GM23338 (cell line): ENCODE measurements around the gene KLK1. TPM values are rescaled to one million over a fixed set of nuclear protein-coding genes. Genes with fewer than 3 reads are reported as not detected.

Experiments
- ATAC-seq: fragments of 200-7000 bp; cut with Tn5 transposase; 3 replicates; pipeline ENCODE4 v1.9.1; 2020
- DNase-seq: peaks from one replicate; pipeline ENCODE4 v3.0.0-alpha.2; 2015; ENCODE audit warnings: low spot score
- H2AFZ ChIP-seq: fragments of 200-600 bp; sonication (generic); 2 replicates; pipeline ENCODE4 v1.8.0; 2016; ENCODE audit warnings: antibody characterized with exemption, mild to moderate bottlenecking, moderate library complexity
- H3F3A ChIP-seq: fragments of 200-600 bp; sonication (generic); replicated peaks from 2 replicates; pipeline ENCODE4 v1.8.0; 2017; ENCODE audit warnings: antibody characterized with exemption, mixed run types, low read depth
- H3K27ac ChIP-seq: fragments of 200-600 bp; sonication (generic); 2 replicates; pipeline ENCODE4 v1.6.1; 2016; ENCODE audit warnings: low read depth
- H3K27me3 ChIP-seq: fragments of 200-600 bp; sonication (generic); 2 replicates; pipeline ENCODE4 v1.8.0; 2016; ENCODE audit warnings: mild to moderate bottlenecking, mixed run types, moderate library complexity; ENCODE audit not compliant: insufficient read depth
- H3K36me3 ChIP-seq: fragments of 200-600 bp; sonication (generic); 2 replicates; pipeline ENCODE4 v1.8.0; 2016; ENCODE audit warnings: mild to moderate bottlenecking; ENCODE audit not compliant: insufficient read depth
- H3K4me1 ChIP-seq: fragments of 200-600 bp; sonication (generic); 2 replicates; pipeline ENCODE4 v1.8.0; 2016; ENCODE audit warnings: mild to moderate bottlenecking, moderate library complexity; ENCODE audit not compliant: insufficient read depth
- H3K4me2 ChIP-seq: fragments of 200-600 bp; sonication (generic); 2 replicates; pipeline ENCODE4 v1.7.1; 2017; ENCODE audit warnings: mixed run types
- H3K4me3 ChIP-seq: fragments of 200-600 bp; sonication (generic); 2 replicates; pipeline ENCODE4 v1.6.1; 2016; ENCODE audit warnings: mixed run types
- H3K79me2 ChIP-seq: fragments of 200-600 bp; sonication (generic); replicated peaks from 2 replicates; pipeline ENCODE4 v1.8.0; 2017; ENCODE audit warnings: mild to moderate bottlenecking; ENCODE audit not compliant: insufficient read depth
- H3K9me2 ChIP-seq: fragments of 200-600 bp; sonication (generic); 2 replicates; pipeline ENCODE4 v1.8.0; 2017; ENCODE audit not compliant: insufficient read depth
- H4K20me1 ChIP-seq: fragments of 200-600 bp; sonication (generic); replicated peaks from 2 replicates; pipeline ENCODE4 v1.8.0; 2017; ENCODE audit warnings: mild to moderate bottlenecking; ENCODE audit not compliant: insufficient read depth
- H3K27ac Mint-ChIP-seq: 2 replicates; pipeline ENCODE4 v1.8.0; 2020; ENCODE audit warnings: inconsistent platforms, mild to moderate bottlenecking, moderate library complexity, mixed read lengths
- H3K27me3 Mint-ChIP-seq: 3 replicates; pipeline ENCODE4 v1.8.0; 2022; ENCODE audit warnings: low read depth, mild to moderate bottlenecking, moderate library complexity, mixed read lengths, inconsistent platforms; ENCODE audit not compliant: insufficient read depth, poor library complexity
- H3K36me3 Mint-ChIP-seq: 3 replicates; pipeline ENCODE4 v1.8.0; 2021; ENCODE audit warnings: low read depth, mild to moderate bottlenecking, inconsistent platforms, moderate library complexity, mixed read lengths
- H3K4me1 Mint-ChIP-seq: 3 replicates; pipeline ENCODE4 v1.8.0; 2020; ENCODE audit warnings: mild to moderate bottlenecking, inconsistent platforms, mixed read lengths
- H3K4me3 Mint-ChIP-seq: 3 replicates; pipeline ENCODE4 v1.8.0; 2021; ENCODE audit warnings: moderate library complexity, mild to moderate bottlenecking, inconsistent platforms, mixed read lengths
- H3K9me3 Mint-ChIP-seq: 3 replicates; pipeline ENCODE4 v1.8.0; 2020; ENCODE audit warnings: moderate library complexity, mild to moderate bottlenecking, inconsistent platforms, mixed read lengths
- CREB1 ChIP-seq: fragments of 250-450 bp; sonication (Bioruptor Pico); IDR thresholded peaks from 2 replicates; pipeline ENCODE4 v1.5.0; 2020; ENCODE audit warnings: low read depth, mild to moderate bottlenecking, moderate library complexity
- EZH2 ChIP-seq: fragments of 200-600 bp; sonication (generic); IDR thresholded peaks from one replicate; pipeline ENCODE4 v1.8.0; 2017; ENCODE audit warnings: antibody characterized with exemption, mild to moderate bottlenecking, low read depth; ENCODE audit not compliant: unreplicated experiment
- EZH2phosphoT487 ChIP-seq: fragments of 200-600 bp; sonication (generic); IDR thresholded peaks from one replicate; pipeline ENCODE4 v1.8.1; 2018; ENCODE audit warnings: antibody characterized with exemption; ENCODE audit not compliant: unreplicated experiment
- JUNB ChIP-seq: IDR thresholded peaks from one replicate; pipeline ENCODE4 v1.6.1; 2016; ENCODE audit warnings: antibody characterized with exemption; ENCODE audit not compliant: unreplicated experiment
- NANOG ChIP-seq: IDR thresholded peaks from 2 replicates; pipeline ENCODE4 v1.6.1; 2016; ENCODE audit warnings: antibody characterized with exemption, borderline replicate concordance
- POLR2AphosphoS5 ChIP-seq: IDR thresholded peaks from 2 replicates; pipeline ENCODE4 v1.6.1; 2016; ENCODE audit warnings: antibody characterized with exemption, low read depth
- REST ChIP-seq: IDR thresholded peaks from one replicate; pipeline ENCODE4 v1.6.1; 2018; ENCODE audit warnings: antibody characterized with exemption; ENCODE audit not compliant: unreplicated experiment
- STAT1 ChIP-seq: IDR thresholded peaks from one replicate; pipeline ENCODE4 v1.6.1; 2016; ENCODE audit warnings: antibody characterized with exemption; ENCODE audit not compliant: unreplicated experiment
- ZNF114 ChIP-seq: fragments of 250-450 bp; sonication (Bioruptor Pico); IDR thresholded peaks from 2 replicates; pipeline ENCODE4 v1.5.0; 2020; ENCODE audit warnings: mild to moderate bottlenecking, moderate library complexity
- polyA plus RNA-seq: library from polyadenylated mRNA; unstranded; fragments of >200 nt; fragmentation: Nextera tagmentation; extraction: Ambion mirVana; gene quantifications from 2 replicates; pipeline ENCODE4 v1.2.1, GENCODE V29; 2016
- total RNA-seq: library from RNA; depleted of rRNA; stranded (reverse); fragments of >200 nt; shearing (Covaris generic); gene quantifications from 2 replicates; pipeline ENCODE4 v1.2.3, GENCODE V29; 2014
- TF ChIP-seq, protein P1 (sequence below): IDR thresholded peaks from 2 replicates; pipeline ENCODE4 v1.6.1; 2016; ENCODE audit warnings: antibody characterized with exemption
- TF ChIP-seq, protein P2 (sequence below), 2 experiments: fragments of 200-600 bp in 1 of 2; sonication (generic) in 1 of 2; conservative IDR thresholded peaks; 2 replicates each; pipeline versions ENCODE4 v1.5.1 to v1.6.1; 2016 to 2017; ENCODE audit warnings: antibody characterized with exemption in 2 of 2, low read depth in 2 of 2, mild to moderate bottlenecking in 2 of 2, moderate library complexity in 1 of 2

The KLK1 gene
- total and polyA plus RNA-seq, 2 experiments from 2014 or later: 0.31 to 3.0 TPM

DNA sequence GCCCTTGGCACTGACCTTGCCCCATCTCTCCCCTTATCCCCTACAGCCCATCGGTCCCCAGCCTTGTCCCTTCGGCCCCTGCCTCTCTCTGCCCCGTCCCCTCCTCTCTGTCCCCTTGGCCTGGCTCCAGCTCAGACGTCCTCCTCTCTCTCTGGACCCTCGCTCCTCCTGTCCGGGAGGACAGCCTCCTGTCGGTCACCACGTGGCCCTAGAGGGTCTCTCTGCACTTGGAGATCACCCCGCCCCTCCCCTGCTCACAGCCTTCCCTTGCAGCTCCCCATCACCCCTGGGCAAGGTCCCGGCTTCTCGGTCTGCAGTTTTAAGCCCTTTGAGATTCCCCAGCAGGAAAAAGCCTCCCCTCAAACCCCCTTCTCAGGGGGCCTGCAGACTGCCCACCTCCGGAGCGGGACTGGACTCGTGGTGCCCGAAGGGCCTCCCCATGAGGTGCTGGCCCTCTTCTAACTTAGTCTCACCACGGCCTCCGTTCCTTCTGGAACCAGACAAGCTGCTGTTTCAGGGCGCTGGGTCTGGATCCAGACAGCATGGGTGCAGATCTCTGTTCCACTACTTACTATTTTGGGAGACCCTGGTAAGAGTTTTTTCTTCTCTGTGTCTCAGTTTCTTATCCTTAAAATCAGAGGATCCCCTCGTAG lies 13.1 kb upstream of the KLK1 start (continued):
- TF ChIP-seq, protein P1, sequence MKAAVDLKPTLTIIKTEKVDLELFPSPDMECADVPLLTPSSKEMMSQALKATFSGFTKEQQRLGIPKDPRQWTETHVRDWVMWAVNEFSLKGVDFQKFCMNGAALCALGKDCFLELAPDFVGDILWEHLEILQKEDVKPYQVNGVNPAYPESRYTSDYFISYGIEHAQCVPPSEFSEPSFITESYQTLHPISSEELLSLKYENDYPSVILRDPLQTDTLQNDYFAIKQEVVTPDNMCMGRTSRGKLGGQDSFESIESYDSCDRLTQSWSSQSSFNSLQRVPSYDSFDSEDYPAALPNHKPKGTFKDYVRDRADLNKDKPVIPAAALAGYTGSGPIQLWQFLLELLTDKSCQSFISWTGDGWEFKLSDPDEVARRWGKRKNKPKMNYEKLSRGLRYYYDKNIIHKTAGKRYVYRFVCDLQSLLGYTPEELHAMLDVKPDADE: no peak
- TF ChIP-seq JUNB (no peak), POLR2AphosphoS5 (no peak), REST (no peak), EZH2phosphoT487 (no peak), ZNF114 (CRISPR knock-in tag) (no peak), EZH2 (no peak), NANOG (no peak), STAT1 (no peak), CREB1 (CRISPR knock-in tag) (no peak)

DNA sequence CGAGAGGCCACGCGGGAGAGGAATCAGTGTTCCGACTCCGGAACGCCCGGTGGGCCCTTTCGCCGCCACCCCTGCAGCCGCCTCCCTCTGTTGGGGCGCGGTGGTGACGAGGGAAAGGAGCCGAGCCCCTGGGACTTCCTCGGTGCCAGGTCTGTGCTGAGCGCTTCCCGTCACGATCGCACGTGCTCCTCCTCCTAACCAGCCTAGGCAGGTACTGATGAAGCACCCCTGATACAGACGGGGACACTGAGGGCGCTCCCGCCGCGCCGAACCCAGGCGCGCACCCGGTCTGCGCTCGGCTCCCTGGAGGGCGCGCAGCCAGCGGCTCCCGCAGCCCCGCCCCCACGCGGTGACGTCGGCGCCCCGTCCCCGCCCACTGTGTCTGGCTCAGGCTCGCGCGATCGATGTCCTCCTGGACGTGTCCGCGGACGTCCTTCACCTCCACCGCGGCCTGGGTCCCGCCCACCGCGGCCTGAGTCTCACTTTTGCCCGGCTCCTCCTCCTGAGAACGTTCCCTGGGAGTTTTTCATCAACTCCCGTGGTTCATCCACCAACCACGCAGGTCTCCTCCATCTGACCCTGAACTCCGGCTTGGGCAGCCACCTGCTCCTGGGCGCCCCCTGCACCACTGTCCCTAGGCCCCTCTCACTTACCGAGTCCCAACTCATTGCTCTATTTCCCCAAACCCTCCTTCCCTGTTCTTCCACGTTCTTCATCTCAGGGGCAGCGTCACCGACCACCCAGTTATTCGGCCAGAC lies 12.4 kb upstream of the KLK1 start:
- ATAC-seq (peak; percentile 89), DNase-seq (peak; percentile 83)
- H3K79me2 ChIP-seq: no peaks in the 10 kb centered on the region
- H3K4me3 ChIP-seq: peak overlapping the region; percentile 80
- 0 out of 2 replicates have a peak, but pooled peaks cover 2% of the 10 kb centered on the region for H3K9me2 ChIP-seq
- no peak overlapping the region for H3K27ac ChIP-seq
- no peaks in the 10 kb centered on the region for H4K20me1 ChIP-seq
- peak overlapping the region; percentile 40 for H3K27ac Mint-ChIP-seq
- peaks cover 33% of the 10 kb centered on the region for H3K27me3 Mint-ChIP-seq
- H3K36me3 Mint-ChIP-seq: no peaks in the 10 kb centered on the region; the same call in 2 of the 3 replicates
- peak overlapping the region; percentile 95 for H2AFZ ChIP-seq
- peak overlapping the region; percentile 85 for H3K4me2 ChIP-seq
- peaks cover 9% of the 10 kb centered on the region for H3K4me1 ChIP-seq
- H3K4me1 Mint-ChIP-seq: peaks cover 7% of the 10 kb centered on the region; the same call in 2 of the 3 replicates
- H3K4me3 Mint-ChIP-seq: peak overlapping the region; percentile 84
- H3K27me3 ChIP-seq: peaks cover 28% of the 10 kb centered on the region
- H3K9me3 Mint-ChIP-seq: peaks cover 6% of the 10 kb centered on the region; the same call in 1 of the 3 replicates
- 0 out of 2 replicates have a peak, but pooled peaks cover 3% of the 10 kb centered on the region for H3F3A ChIP-seq
- H3K36me3 ChIP-seq: no peaks in the 10 kb centered on the region
- TF ChIP-seq POLR2AphosphoS5 (peak; percentile 93), CREB1 (CRISPR knock-in tag) (peak; percentile 81)
- TF ChIP-seq, protein P2, sequence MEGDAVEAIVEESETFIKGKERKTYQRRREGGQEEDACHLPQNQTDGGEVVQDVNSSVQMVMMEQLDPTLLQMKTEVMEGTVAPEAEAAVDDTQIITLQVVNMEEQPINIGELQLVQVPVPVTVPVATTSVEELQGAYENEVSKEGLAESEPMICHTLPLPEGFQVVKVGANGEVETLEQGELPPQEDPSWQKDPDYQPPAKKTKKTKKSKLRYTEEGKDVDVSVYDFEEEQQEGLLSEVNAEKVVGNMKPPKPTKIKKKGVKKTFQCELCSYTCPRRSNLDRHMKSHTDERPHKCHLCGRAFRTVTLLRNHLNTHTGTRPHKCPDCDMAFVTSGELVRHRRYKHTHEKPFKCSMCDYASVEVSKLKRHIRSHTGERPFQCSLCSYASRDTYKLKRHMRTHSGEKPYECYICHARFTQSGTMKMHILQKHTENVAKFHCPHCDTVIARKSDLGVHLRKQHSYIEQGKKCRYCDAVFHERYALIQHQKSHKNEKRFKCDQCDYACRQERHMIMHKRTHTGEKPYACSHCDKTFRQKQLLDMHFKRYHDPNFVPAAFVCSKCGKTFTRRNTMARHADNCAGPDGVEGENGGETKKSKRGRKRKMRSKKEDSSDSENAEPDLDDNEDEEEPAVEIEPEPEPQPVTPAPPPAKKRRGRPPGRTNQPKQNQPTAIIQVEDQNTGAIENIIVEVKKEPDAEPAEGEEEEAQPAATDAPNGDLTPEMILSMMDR (conservative IDR thresholded peaks at IDR 0.05; ENCODE audit: low read depth in 2 of 2): peak; percentile 28 to 40
